Jurkat, Clone E6-1 (cell line): ENCODE data around the gene LANCL2. TPM values are rescaled to one million over a fixed set of nuclear protein-coding genes. Genes with fewer than 3 reads are reported as not detected.
A peak's percentile ranks its signal among the peaks of the same experiment; 100 is the strongest.

Experiments used
- DNase-seq: peaks from one replicate; pipeline ENCODE4 v3.0.0-alpha.2; 2011; ENCODE audit warnings: low read depth, low spot score
- H3K4me3 ChIP-seq: 2 replicates; pipeline ENCODE4 v1.5.1; 2011; ENCODE audit warnings: mild to moderate bottlenecking, low read length, control low read depth, moderate library complexity
- polyA plus RNA-seq: library from polyadenylated mRNA; unstranded; fragments of >200 nt; gene quantifications from one replicate; pipeline ENCODE4 v1.2.1, GENCODE V29; 2012; ENCODE audit warnings: missing spikeins; ENCODE audit not compliant: insufficient read length, insufficient read depth

The LANCL2 gene
- polyA plus RNA-seq, result 11.3 TPM

- H3K4me3 ChIP-seq, result peak within 1 kb of the TSS; percentile 98
- peak; percentile 45 for DNase-seq
Observed at GRCh38 chr7:55365205-55365674, at the start of gene LANCL2. Gene LANCL2, plus strand, starts transcription at chr7:55365337. Its CDS starts 689 bp downstream, at chr7:55366026.

GRCh38 chr7:55325371-55325792 is 39.8 kb upstream of the LANCL2 start:
- no peak for DNase-seq
- H3K4me3 ChIP-seq, result no peak overlapping the region

GRCh38 chr7:55326081-55326835 is 38.9 kb upstream of the LANCL2 start:
- no peak overlapping the region for H3K4me3 ChIP-seq

GRCh38 chr7:55326945-55327626 is 38.1 kb upstream of the LANCL2 start:
- H3K4me3 ChIP-seq, result no peak overlapping the region
- no peak for DNase-seq

More at GRCh38 chr7:55326081-55326835, 38.9 kb upstream of the LANCL2 start:
- DNase-seq, result no peak

- no peak for DNase-seq
- no peak overlapping the region for H3K4me3 ChIP-seq
Observed at GRCh38 chr7:55335151-55335550, 30.0 kb upstream of the LANCL2 start.

GRCh38 chr7:55335786-55336185 is 29.4 kb upstream of the LANCL2 start:
- DNase-seq, result no peak
- H3K4me3 ChIP-seq, result no peak overlapping the region

GRCh38 chr7:55336540-55336939 is 28.6 kb upstream of the LANCL2 start:
- H3K4me3 ChIP-seq, result no peak overlapping the region
- no peak for DNase-seq

- no peak overlapping the region for H3K4me3 ChIP-seq
- DNase-seq, result no peak
Observed at GRCh38 chr7:55339033-55340000, 25.8 kb upstream of the LANCL2 start.

GRCh38 chr7:55342216-55342871 is 22.8 kb upstream of the LANCL2 start:
- DNase-seq, result no peak
- no peak overlapping the region for H3K4me3 ChIP-seq

- no peak overlapping the region for H3K4me3 ChIP-seq
- no peak for DNase-seq
Observed at GRCh38 chr7:55343002-55343781, 21.9 kb upstream of the LANCL2 start.

- DNase-seq, result no peak
- no peak overlapping the region for H3K4me3 ChIP-seq
Observed at GRCh38 chr7:55343860-55344606, 21.1 kb upstream of the LANCL2 start.

GRCh38 chr7:55344840-55345239 is 20.3 kb upstream of the LANCL2 start:
- DNase-seq, result no peak

GRCh38 chr7:55345292-55345691 is 19.8 kb upstream of the LANCL2 start:
- DNase-seq, result no peak
- no peak overlapping the region for H3K4me3 ChIP-seq

More at GRCh38 chr7:55344840-55345239, 20.3 kb upstream of the LANCL2 start:
- H3K4me3 ChIP-seq, result no peak overlapping the region

- no peak overlapping the region for H3K4me3 ChIP-seq
- DNase-seq, result peak; percentile 31
Observed at GRCh38 chr7:55348502-55348901, 16.6 kb upstream of the LANCL2 start.

GRCh38 chr7:55349121-55349520 is 16.0 kb upstream of the LANCL2 start:
- no peak for DNase-seq
- H3K4me3 ChIP-seq, result no peak overlapping the region

- no peak overlapping the region for H3K4me3 ChIP-seq
- no peak for DNase-seq
Observed at GRCh38 chr7:55350281-55350680, 14.9 kb upstream of the LANCL2 start.

- DNase-seq, result no peak
- no peak overlapping the region for H3K4me3 ChIP-seq
Observed at GRCh38 chr7:55351263-55351662, 13.9 kb upstream of the LANCL2 start.
